Activated naive CD8-positive, alpha-beta T cell treated with anti-CD3 and anti-CD28 coated beads for 36 hours (primary cell): Measurements from ENCODE around the gene HTT. TPM values are rescaled to one million over a fixed set of nuclear protein-coding genes. Genes with fewer than 3 reads are reported as not detected.

Source experiments
- DNase-seq: peaks from one replicate; pipeline ENCODE4 v3.0.0; 2021
- H3K27ac Mint-ChIP-seq: one replicate; pipeline ENCODE4 v1.8.0; 2022; ENCODE audit warnings: mild to moderate bottlenecking, moderate library complexity, mixed read lengths
- H3K27me3 Mint-ChIP-seq: one replicate; pipeline ENCODE4 v1.8.0; 2022; ENCODE audit warnings: mild to moderate bottlenecking, mixed read lengths
- H3K36me3 Mint-ChIP-seq: one replicate; pipeline ENCODE4 v1.8.0; 2021; ENCODE audit warnings: mild to moderate bottlenecking, mixed read lengths
- H3K4me1 Mint-ChIP-seq: one replicate; pipeline ENCODE4 v1.8.0; 2021; ENCODE audit warnings: mixed read lengths
- H3K4me3 Mint-ChIP-seq: one replicate; pipeline ENCODE4 v1.8.0; 2022; ENCODE audit warnings: mild to moderate bottlenecking, moderate library complexity, mixed read lengths
- H3K9me3 Mint-ChIP-seq: one replicate; pipeline ENCODE4 v1.8.0; 2022; ENCODE audit warnings: mixed read lengths
- total RNA-seq, 2 experiments: library from RNA; stranded (reverse); gene quantifications; one replicate each; pipeline ENCODE4 v1.2.3, GENCODE V29; 2021

Gene HTT
- total RNA-seq, 2 experiments from 2014 or later: 42.9 to 49.4 TPM

GRCh38 chr4:3292571-3293400 is 218.3 kb downstream of the HTT start, which contains the start of gene RGS12:
Gene RGS12, plus strand, starts transcription at chr4:3293021. Its CDS starts 23,150 bp downstream, at chr4:3316171.
- H3K4me1 Mint-ChIP-seq: peaks cover 6% of the 10 kb centered on the region
- H3K27ac Mint-ChIP-seq: no peak within 1 kb of the TSS
- H3K36me3 Mint-ChIP-seq: no peaks in the 10 kb centered on the region
- peak; percentile 89 for DNase-seq
- H3K4me3 Mint-ChIP-seq: peak within 1 kb of the TSS; percentile 91
- peaks cover 44% of the 10 kb centered on the region for H3K27me3 Mint-ChIP-seq
- H3K9me3 Mint-ChIP-seq: peaks cover 4% of the 10 kb centered on the region

Other genes with a start within 250 kb of the HTT start
- 100 to 1,000 TPM; 136 TPM for gene ADD1, start 230.8 kb upstream of the HTT start, total RNA-seq
- gene NOP14, start 111.3 kb upstream of the HTT start, total RNA-seq: 100 to 1,000 TPM in 1 of 2 experiments, 10 to 100 TPM in 1; 99.1 to 102 TPM
- gene GRK4, start 111.1 kb upstream of the HTT start, total RNA-seq: 1 to 10 TPM; 2.6 to 3.2 TPM
- gene HTT-AS, start 143 bp upstream of the HTT start, total RNA-seq: not detected
- gene MSANTD1, start 174.5 kb downstream of the HTT start, total RNA-seq: under 1 TPM; 0.24 to 0.37 TPM
- gene RGS12, start 218.3 kb downstream of the HTT start, total RNA-seq: 1 to 10 TPM; 1.7 to 2.9 TPM